Tibial artery (tissue), 4 donors: ENCODE results near the gene FRMD4A.

Experiments
- DNase-seq, 2 donors: peaks; one replicate each; pipeline ENCODE4 v3.0.0-alpha.2; 2019
- H3K27ac ChIP-seq, 2 donors: fragments of 200-600 bp; sonication (generic) in 1 of 2; 1 replicate in 1 of 2; 2 replicates in 1 of 2; pipeline ENCODE4 v1.5.1; 2018 to 2019; ENCODE audit warnings: mild to moderate bottlenecking in 1 of 2
- H3K27me3 ChIP-seq, 2 donors: fragments of 200-600 bp; sonication (generic) in 1 of 2; one replicate each; pipeline versions ENCODE4 v1.5.1 to v1.6.0; 2016 to 2019
- H3K36me3 ChIP-seq, 3 donors: fragments of 200-600 bp; sonication (generic) in 2 of 3; one replicate each; pipeline ENCODE4 v1.5.1; 2016 to 2019; ENCODE audit warnings: mild to moderate bottlenecking in 2 of 3
- H3K4me1 ChIP-seq, 4 donors: fragments of 200-600 bp; sonication (generic) in 2 of 4; 1 replicate in 3 of 4; 2 replicates in 1 of 4; pipeline ENCODE4 v1.5.1; 2016 to 2019
- H3K4me3 ChIP-seq, 2 donors: fragments of 200-600 bp; sonication (generic) in 1 of 2; 1 replicate in 1 of 2; 2 replicates in 1 of 2; pipeline ENCODE4 v1.5.1; 2018 to 2019; ENCODE audit warnings: mild to moderate bottlenecking in 2 of 2
- H3K9me3 ChIP-seq, 3 donors: fragments of 200-600 bp; sonication (generic) in 1 of 3; one replicate each; pipeline ENCODE4 v1.5.1; 2016 to 2019
- CTCF ChIP-seq, 2 experiments: fragments of 200-600 bp in 1 of 2; fragments of 450-650 bp in 1 of 2; IDR thresholded peaks; one replicate each; pipeline ENCODE4 v1.5.1; 2017 to 2019; ENCODE audit warnings: antibody characterized with exemption in 2 of 2, mild to moderate bottlenecking in 1 of 2, moderate library complexity in 1 of 2
- intact Hi-C: fragments of 100-400 bp; cut with DNase I; formaldehyde crosslinking; loops from one replicate; pipeline ENCODE4 v1.15.0; 2023; ENCODE audit warnings: low total_unique reads

The FRMD4A gene

GRCh38 chr10:14185316-14186045, 145.2 kb downstream of the FRMD4A start:
- intact Hi-C loops = no loop called here
- Histone ChIP-seq H3K9me3 (no peaks in the 10 kb centered on the region), H3K4me1 (no peaks in the 10 kb centered on the region), H3K4me3 (no peak overlapping the region), H3K36me3 (no peaks in the 10 kb centered on the region), H3K27me3 (peaks cover 0 to 46% of the 10 kb centered on the region in 2 donors), H3K27ac (no peak overlapping the region)
- DNase-seq = no peak
- TF ChIP-seq CTCF (IDR thresholded peaks at IDR 0.05) = no peak

- DNase-seq = no peak
- Histone ChIP-seq H3K36me3 (no peaks in the 10 kb centered on the region), H3K27ac (no peak overlapping the region), H3K27me3 (peaks cover 0 to 51% of the 10 kb centered on the region in 2 donors), H3K4me3 (no peak overlapping the region), H3K4me1 (no peaks in the 10 kb centered on the region), H3K9me3 (no peaks in the 10 kb centered on the region)
- intact Hi-C loops = no loop called here
- TF ChIP-seq CTCF (IDR thresholded peaks at IDR 0.05) = no peak
Observed at GRCh38 chr10:14184841-14185315, 145.8 kb downstream of the FRMD4A start.

GRCh38 chr10:14182781-14183180, 147.9 kb downstream of the FRMD4A start:
- TF ChIP-seq CTCF (IDR thresholded peaks at IDR 0.05) = no peak
- H3K4me3 ChIP-seq = no peak overlapping the region
- no peaks in the 10 kb centered on the region for H3K4me1 ChIP-seq
- no peaks in the 10 kb centered on the region for H3K9me3 ChIP-seq
- H3K27me3 ChIP-seq = peaks cover 0 to 47% of the 10 kb centered on the region in 2 donors
- H3K36me3 ChIP-seq = no peaks in the 10 kb centered on the region
- intact Hi-C loops = no loop called here
- no peak overlapping the region for H3K27ac ChIP-seq
- no peak for DNase-seq

GRCh38 chr10:14181567-14181936, 149.2 kb downstream of the FRMD4A start:
- Histone ChIP-seq H3K9me3 (no peaks in the 10 kb centered on the region), H3K4me1 (no peaks in the 10 kb centered on the region), H3K36me3 (no peaks in the 10 kb centered on the region), H3K27ac (no peak overlapping the region), H3K27me3 (peaks cover 0 to 55% of the 10 kb centered on the region in 2 donors), H3K4me3 (no peak overlapping the region)
- TF ChIP-seq CTCF (IDR thresholded peaks at IDR 0.05) = no peak
- DNase-seq = no peak
- intact Hi-C loops = no loop called here

GRCh38 chr10:14180911-14181566, 149.7 kb downstream of the FRMD4A start:
- no peak overlapping the region for H3K27ac ChIP-seq
- H3K27me3 ChIP-seq = peaks cover 0 to 56% of the 10 kb centered on the region in 2 donors
- DNase-seq = no peak
- no peak overlapping the region for H3K4me3 ChIP-seq
- H3K4me1 ChIP-seq = no peaks in the 10 kb centered on the region
- H3K9me3 ChIP-seq = no peaks in the 10 kb centered on the region
- no peaks in the 10 kb centered on the region for H3K36me3 ChIP-seq
- intact Hi-C loops = no loop called here
- TF ChIP-seq CTCF (IDR thresholded peaks at IDR 0.05) = no peak
